ENCODE measurements around the gene SEMA5A.

The SEMA5A gene

DNA sequence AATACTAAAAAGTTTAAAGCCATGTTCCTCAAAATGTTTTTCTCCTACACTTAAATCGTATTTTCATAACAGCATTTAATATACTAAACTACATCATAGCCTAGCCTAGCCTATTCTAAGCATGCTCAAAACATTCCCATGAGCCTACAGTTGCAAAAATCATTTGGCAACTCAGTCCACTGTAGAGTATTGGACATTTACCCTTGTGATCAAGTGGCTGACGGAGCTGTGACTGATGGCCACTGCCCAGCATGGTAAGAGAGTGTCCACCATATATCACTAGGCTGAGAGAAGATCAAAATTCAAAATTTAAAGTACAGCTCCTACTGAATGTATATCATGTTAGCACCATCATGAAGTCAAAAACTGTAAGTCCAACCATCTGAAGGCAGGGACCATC lies 30.9 kb downstream of the SEMA5A start:
- TF ChIP-seq, protein P1, sequence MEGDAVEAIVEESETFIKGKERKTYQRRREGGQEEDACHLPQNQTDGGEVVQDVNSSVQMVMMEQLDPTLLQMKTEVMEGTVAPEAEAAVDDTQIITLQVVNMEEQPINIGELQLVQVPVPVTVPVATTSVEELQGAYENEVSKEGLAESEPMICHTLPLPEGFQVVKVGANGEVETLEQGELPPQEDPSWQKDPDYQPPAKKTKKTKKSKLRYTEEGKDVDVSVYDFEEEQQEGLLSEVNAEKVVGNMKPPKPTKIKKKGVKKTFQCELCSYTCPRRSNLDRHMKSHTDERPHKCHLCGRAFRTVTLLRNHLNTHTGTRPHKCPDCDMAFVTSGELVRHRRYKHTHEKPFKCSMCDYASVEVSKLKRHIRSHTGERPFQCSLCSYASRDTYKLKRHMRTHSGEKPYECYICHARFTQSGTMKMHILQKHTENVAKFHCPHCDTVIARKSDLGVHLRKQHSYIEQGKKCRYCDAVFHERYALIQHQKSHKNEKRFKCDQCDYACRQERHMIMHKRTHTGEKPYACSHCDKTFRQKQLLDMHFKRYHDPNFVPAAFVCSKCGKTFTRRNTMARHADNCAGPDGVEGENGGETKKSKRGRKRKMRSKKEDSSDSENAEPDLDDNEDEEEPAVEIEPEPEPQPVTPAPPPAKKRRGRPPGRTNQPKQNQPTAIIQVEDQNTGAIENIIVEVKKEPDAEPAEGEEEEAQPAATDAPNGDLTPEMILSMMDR (IDR thresholded peaks at IDR 0.05; ENCODE audit: insufficient read depth, missing control alignments): no peak
- FAIRE-seq (no peak), DNase-seq (ENCODE audit: insufficient read length, low spot score) (no peak)

DNA sequence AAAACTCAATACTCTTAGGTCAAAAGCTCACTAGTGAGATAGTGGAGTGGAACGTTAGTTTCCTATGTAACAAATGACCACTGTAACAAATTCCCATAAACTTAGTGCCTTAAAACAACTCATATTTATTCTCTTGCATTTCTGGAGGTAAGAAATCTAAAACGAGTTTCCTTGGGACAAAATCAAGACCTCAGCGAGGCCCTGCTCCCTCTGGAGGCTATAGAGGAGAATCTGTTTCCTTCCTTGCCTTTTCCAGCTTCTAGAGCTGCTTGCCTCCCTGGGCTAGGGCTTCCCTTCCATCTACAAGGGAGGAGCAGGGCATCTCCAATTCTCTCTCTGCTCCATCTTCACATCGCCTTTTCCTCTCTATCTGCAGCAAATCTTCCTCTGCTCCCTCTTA lies 32.0 kb downstream of the SEMA5A start:
- FAIRE-seq (no peak), DNase-seq (ENCODE audit: insufficient read length, low spot score) (no peak)
- TF ChIP-seq, protein P1 (IDR thresholded peaks at IDR 0.05; ENCODE audit: insufficient read depth, missing control alignments): no peak

DNA sequence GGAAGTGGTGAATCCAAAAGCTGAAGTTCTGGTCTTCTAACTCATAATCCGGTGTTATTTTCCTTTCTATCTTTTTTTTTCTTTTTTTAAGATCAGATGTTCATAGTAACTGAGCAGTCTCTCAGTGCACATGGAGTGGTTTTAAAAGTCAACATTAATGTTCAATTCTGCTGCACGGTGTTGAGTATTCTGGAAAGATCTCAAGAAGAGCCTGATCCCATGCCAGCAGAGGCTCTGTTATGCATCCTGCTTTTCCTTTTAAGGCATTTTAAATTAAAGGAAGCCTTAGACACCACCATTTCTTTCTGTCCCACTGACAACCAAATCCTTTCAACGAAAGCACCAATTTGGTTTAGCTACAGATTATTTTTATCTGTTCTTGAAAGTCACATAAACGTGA lies 33.4 kb downstream of the SEMA5A start:
- FAIRE-seq (no peak), DNase-seq (ENCODE audit: insufficient read length, low spot score) (no peak)
- TF ChIP-seq, protein P1 (IDR thresholded peaks at IDR 0.05; ENCODE audit: insufficient read depth, missing control alignments): no peak

DNA sequence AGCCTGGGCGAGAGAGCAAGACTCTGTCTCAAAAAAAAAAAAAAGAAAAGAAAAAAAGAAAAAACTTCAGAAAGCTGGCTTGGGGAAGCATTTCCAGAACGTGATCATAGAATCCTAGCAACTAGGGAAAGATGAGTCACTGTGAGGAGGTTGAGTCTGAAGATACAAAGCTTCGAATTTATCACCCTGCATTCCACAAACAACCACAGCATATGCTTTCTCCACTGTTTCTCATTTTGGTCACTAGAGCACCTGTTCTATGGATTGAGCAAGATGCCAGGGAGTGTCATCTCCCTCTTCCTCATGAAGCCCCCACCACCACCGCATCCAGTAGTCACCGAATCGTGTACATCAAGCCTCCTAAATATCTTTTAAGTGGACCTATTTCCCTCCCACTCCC lies 37.9 kb downstream of the SEMA5A start:
- TF ChIP-seq, protein P1 (IDR thresholded peaks at IDR 0.05; ENCODE audit: insufficient read depth, missing control alignments): no peak
- no peak for DNase-seq (ENCODE audit: insufficient read length, low spot score)
- no peak for FAIRE-seq

DNA sequence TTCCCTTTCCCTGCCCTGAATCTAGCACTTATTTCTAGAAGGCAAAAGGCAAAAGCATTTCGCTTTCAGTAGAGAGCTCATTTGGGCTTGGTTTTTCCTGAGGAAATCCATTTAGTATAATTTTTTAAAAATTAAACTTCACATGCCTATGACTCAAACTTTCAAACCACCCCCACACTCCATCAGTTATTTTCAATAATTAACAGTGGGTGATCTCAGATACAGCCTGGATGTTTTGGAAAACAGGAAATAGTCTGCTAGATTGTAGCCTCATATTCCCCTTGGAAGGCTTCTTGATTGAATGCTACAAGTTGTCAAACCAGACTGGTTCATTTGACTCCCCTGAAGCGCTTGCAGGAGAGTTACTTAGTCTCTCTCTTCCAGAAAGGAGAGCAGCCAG lies 40.6 kb downstream of the SEMA5A start:
- FAIRE-seq (no peak), DNase-seq (ENCODE audit: insufficient read length, low spot score) (no peak)
- TF ChIP-seq, protein P1 (IDR thresholded peaks at IDR 0.05; ENCODE audit: insufficient read depth, missing control alignments): no peak

DNA sequence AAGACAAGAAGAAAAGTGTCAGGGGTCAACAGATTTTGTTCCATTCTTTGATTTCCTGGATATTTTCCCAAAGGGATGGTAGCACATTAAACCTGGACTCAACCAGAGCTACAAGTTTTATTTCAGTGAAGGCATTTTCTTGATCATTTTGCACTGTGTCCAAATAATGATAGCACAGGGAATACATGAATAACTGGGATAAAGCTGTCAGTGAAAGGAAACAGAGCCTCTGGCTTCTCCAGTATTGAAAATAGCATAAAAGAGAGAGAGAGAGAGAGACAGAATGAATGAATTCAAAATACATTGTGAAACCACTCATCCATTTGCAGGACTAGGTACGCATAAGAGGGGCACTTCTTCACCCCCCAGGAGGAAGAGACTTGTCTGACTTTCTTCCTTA lies 43.0 kb downstream of the SEMA5A start:
- DNase-seq (ENCODE audit: insufficient read length, low spot score): no peak
- TF ChIP-seq, protein P1 (IDR thresholded peaks at IDR 0.05; ENCODE audit: insufficient read depth, missing control alignments): no peak
- no peak for FAIRE-seq

DNA sequence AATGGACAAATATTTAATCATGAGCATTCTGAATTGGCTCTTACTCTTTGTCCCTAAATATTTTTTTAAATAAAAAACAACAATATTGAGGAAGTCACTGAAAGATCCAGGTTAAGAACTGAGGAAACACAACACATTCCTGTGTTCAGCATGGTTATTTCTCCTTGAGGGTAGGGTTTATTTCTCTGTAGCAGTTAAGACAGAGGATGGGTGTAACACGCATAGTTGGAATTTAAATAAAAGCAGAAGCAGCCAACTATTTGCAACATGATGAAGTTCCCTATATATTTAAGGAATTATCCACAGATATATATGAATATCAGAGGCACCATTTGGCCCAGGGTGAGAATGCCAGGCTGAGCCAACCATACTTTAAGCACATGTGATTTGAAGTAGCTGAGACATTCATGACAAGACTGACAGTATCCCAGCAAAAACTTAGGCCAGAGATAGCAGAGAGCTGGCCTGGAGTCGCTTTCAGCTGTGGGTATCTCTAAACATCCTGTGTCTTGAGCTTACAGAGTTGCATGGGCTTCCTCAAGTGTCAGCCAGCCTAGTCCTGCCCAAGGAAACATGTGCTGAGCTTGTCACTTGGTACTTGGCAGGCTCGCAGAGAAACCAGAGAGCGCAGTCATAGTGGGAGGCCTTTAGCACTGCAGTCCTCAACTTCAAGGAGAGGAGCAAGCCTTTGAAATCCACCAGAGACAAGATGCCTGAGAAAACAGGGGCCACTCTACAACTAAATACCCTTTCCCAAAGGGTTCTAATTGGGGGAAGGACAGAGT lies 43.6 kb downstream of the SEMA5A start:
- TF ChIP-seq, protein P1 (IDR thresholded peaks at IDR 0.05; ENCODE audit: insufficient read depth, missing control alignments): no peak
- FAIRE-seq: no peak
- no peak for DNase-seq (ENCODE audit: insufficient read length, low spot score)

Data from D721Med (cell line).